SK-N-SH (cell line): Measurements from ENCODE around the gene TBC1D5.

ENCODE experiments used
- CTCF ChIP-seq: fragments of 200-600 bp; sonication (generic); IDR thresholded peaks from 2 replicates; pipeline ENCODE4 v1.6.1; 2017; ENCODE audit warnings: antibody characterized with exemption, mild to moderate bottlenecking, moderate library complexity
- EP300 ChIP-seq, 2 experiments: IDR thresholded peaks; 2 replicates each; pipeline versions ENCODE4 v1.4.0 to v1.6.1; 2012; ENCODE audit warnings: borderline replicate concordance in 1 of 2, low read depth in 1 of 2, low read length in 1 of 2
- EZH2phosphoT487 ChIP-seq: fragments of 200-600 bp; sonication (generic); IDR thresholded peaks from 2 replicates; pipeline ENCODE4 v1.6.1; 2017; ENCODE audit warnings: low read depth, mixed run types, mild to moderate bottlenecking, antibody characterized with exemption, moderate library complexity, borderline replicate concordance
- GABPA ChIP-seq: IDR thresholded peaks from 2 replicates; pipeline ENCODE4 v1.4.0; 2012; ENCODE audit warnings: low read depth, mild to moderate bottlenecking
- POLR2AphosphoS5 ChIP-seq: IDR thresholded peaks from 2 replicates; pipeline ENCODE4 v1.6.1; 2012; ENCODE audit warnings: low read depth, low read length
- RFX5 ChIP-seq: IDR thresholded peaks from 2 replicates; pipeline ENCODE4 v1.6.1; 2012; ENCODE audit warnings: mild to moderate bottlenecking, improper control_type of control experiment, low read length
- SIN3A ChIP-seq: IDR thresholded peaks from 2 replicates; pipeline ENCODE4 v1.6.1; 2012; ENCODE audit warnings: low read depth, mild to moderate bottlenecking, low read length, moderate library complexity, borderline replicate concordance
- ZBTB33 ChIP-seq: IDR thresholded peaks from 2 replicates; pipeline ENCODE4 v1.4.0; 2012; ENCODE audit warnings: low read depth, borderline replicate concordance
- TF ChIP-seq, protein P1 (sequence below): IDR thresholded peaks from 2 replicates; pipeline ENCODE4 v1.4.0; 2012; ENCODE audit warnings: low read depth

- TF ChIP-seq CTCF (no peak), POLR2AphosphoS5 (no peak), EP300 (IDR thresholded peaks at IDR 0.05; ENCODE audit: borderline replicate concordance in 1 of 2, low read depth in 1 of 2, low read length in 1 of 2) (no peak), EZH2phosphoT487 (no peak), GABPA (no peak), RFX5 (no peak), SIN3A (no peak), ZBTB33 (no peak)
- TF ChIP-seq, protein P1, sequence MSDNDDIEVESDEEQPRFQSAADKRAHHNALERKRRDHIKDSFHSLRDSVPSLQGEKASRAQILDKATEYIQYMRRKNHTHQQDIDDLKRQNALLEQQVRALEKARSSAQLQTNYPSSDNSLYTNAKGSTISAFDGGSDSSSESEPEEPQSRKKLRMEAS, result no peak
Measured at GRCh38 chr3:17456046-17456445, 286.4 kb downstream of the TBC1D5 start.
